Fibroblast of lung (primary cell): ENCODE results near the gene MIGA2. TPM values are rescaled to one million over a fixed set of nuclear protein-coding genes. Genes with fewer than 3 reads are reported as not detected.

Experiments
- DNase-seq, 2 donors: peaks; one replicate each; pipeline versions ENCODE4 v3.0.0 to v3.0.0-alpha.2; 2010; ENCODE audit warnings: low read depth in 2 of 2
- H2AFZ ChIP-seq: 2 replicates; pipeline ENCODE4 v1.5.1; 2012; ENCODE audit warnings: low read length, control low read depth, inconsistent platforms
- H3K27ac ChIP-seq: 2 replicates; pipeline ENCODE4 v1.5.1; 2011; ENCODE audit warnings: low read length, control low read depth; ENCODE audit not compliant: insufficient read depth
- H3K27me3 ChIP-seq: 2 replicates; pipeline ENCODE4 v1.5.1; 2011; ENCODE audit warnings: mild to moderate bottlenecking, low read length; ENCODE audit not compliant: control insufficient read depth, insufficient read depth
- H3K36me3 ChIP-seq: 2 replicates; pipeline ENCODE4 v1.5.1; 2011; ENCODE audit warnings: low read length; ENCODE audit not compliant: control insufficient read depth, insufficient read depth
- H3K4me1 ChIP-seq: 2 replicates; pipeline ENCODE4 v1.5.1; 2011; ENCODE audit warnings: low read length; ENCODE audit not compliant: control insufficient read depth, insufficient read depth; ENCODE audit errors: extremely low read depth
- H3K4me2 ChIP-seq: 2 replicates; pipeline ENCODE4 v1.5.1; 2011; ENCODE audit warnings: low read length, control low read depth; ENCODE audit not compliant: insufficient read depth; ENCODE audit errors: extremely low read depth
- H3K4me3 ChIP-seq, 4 experiments: fragments of 200-600 bp in 1 of 4; sonication (generic) in 1 of 4; replicated peaks in 1 of 4; 2 replicates each; pipeline ENCODE4 v1.5.1; 2011 to 2016; ENCODE audit warnings: low read length in 4 of 4, low read depth in 3 of 4, mild to moderate bottlenecking in 3 of 4, control low read depth in 2 of 4, inconsistent platforms in 1 of 4, mixed read lengths in 1 of 4; ENCODE audit not compliant: insufficient read depth in 1 of 4; ENCODE audit errors: control extremely low read depth in 1 of 4
- H3K79me2 ChIP-seq: 2 replicates; pipeline ENCODE4 v1.5.1; 2012; ENCODE audit warnings: mild to moderate bottlenecking, low read length, inconsistent platforms; ENCODE audit not compliant: control insufficient read depth, insufficient read depth
- H3K9ac ChIP-seq: 2 replicates; pipeline ENCODE4 v1.5.1; 2011; ENCODE audit warnings: mild to moderate bottlenecking, low read length, control low read depth; ENCODE audit not compliant: insufficient read depth
- H3K9me3 ChIP-seq: 2 replicates; pipeline ENCODE4 v1.5.1; 2012; ENCODE audit warnings: low read depth, low read length; ENCODE audit not compliant: control insufficient read depth, insufficient read depth
- H4K20me1 ChIP-seq: 2 replicates; pipeline ENCODE4 v1.5.1; 2011; ENCODE audit warnings: low read length; ENCODE audit not compliant: control insufficient read depth, insufficient read depth; ENCODE audit errors: extremely low read depth
- CTCF ChIP-seq, 2 donors: IDR thresholded peaks in 1 of 2; conservative IDR thresholded peaks in 1 of 2; 1 replicate in 1 of 2; 2 replicates in 1 of 2; pipeline ENCODE4 v1.5.1; 2011 to 2012; ENCODE audit warnings: low read length in 2 of 2, control low read depth in 1 of 2, inconsistent platforms in 1 of 2, low read depth in 1 of 2, mild to moderate bottlenecking in 1 of 2
- EZH2 ChIP-seq: IDR thresholded peaks from 2 replicates; pipeline ENCODE4 v1.5.1; 2012; ENCODE audit warnings: low read length, control low read depth, mild to moderate bottlenecking; ENCODE audit errors: missing control alignments
- polyA plus RNA-seq, 2 donors: library from polyadenylated mRNA; depleted of rRNA in 1 of 2; stranded (reverse) in 1 of 2; unstranded in 1 of 2; fragments of >200 nt; gene quantifications; 2 replicates each; pipeline ENCODE4 v1.2.1, GENCODE V29; 2011 to 2012; ENCODE audit warnings: missing spikeins in 1 of 2
- total RNA-seq: library from RNA; depleted of rRNA; stranded (reverse); fragments of >200 nt; gene quantifications from 2 replicates; pipeline ENCODE4 v1.2.1, GENCODE V29; 2014

The MIGA2 gene
- total and polyA plus RNA-seq, 2 donors (not counting 1 experiment from before 2014, with no cell fraction given): 9.8 to 23.3 TPM

GRCh38 chr9:129072171-129072570 lies 35.7 kb downstream of the MIGA2 start:
- TF ChIP-seq CTCF (conservative IDR thresholded peaks at IDR 0.05 in 1 of 2, IDR thresholded peaks at IDR 0.05 in 1 of 2; ENCODE audit: low read depth in 1 of 2, low read length in 2 of 2) (no peak), EZH2 (no peak)
- DNase-seq: no peak
- Histone ChIP-seq H3K4me1 (no peaks in the 10 kb centered on the region), H3K36me3 (peaks cover 4% of the 10 kb centered on the region), H2AFZ (no peak overlapping the region), H3K4me3 (no peak overlapping the region), H3K9me3 (no peaks in the 10 kb centered on the region), H4K20me1 (no peaks in the 10 kb centered on the region), H3K27me3 (no peaks in the 10 kb centered on the region), H3K27ac (no peak overlapping the region), H3K4me2 (no peak overlapping the region), H3K79me2 (no peaks in the 10 kb centered on the region), H3K9ac (no peak overlapping the region)

GRCh38 chr9:129073404-129073803 lies 37.0 kb downstream of the MIGA2 start:
- no peak for DNase-seq
- H3K36me3 ChIP-seq: peaks cover 2% of the 10 kb centered on the region
- no peak overlapping the region for H3K4me3 ChIP-seq
- H2AFZ ChIP-seq: no peak overlapping the region
- H3K79me2 ChIP-seq: no peaks in the 10 kb centered on the region
- no peak overlapping the region for H3K4me2 ChIP-seq
- H4K20me1 ChIP-seq: no peaks in the 10 kb centered on the region
- TF ChIP-seq EZH2 (no peak), CTCF (conservative IDR thresholded peaks at IDR 0.05 in 1 of 2, IDR thresholded peaks at IDR 0.05 in 1 of 2; ENCODE audit: low read depth in 1 of 2, low read length in 2 of 2) (no peak)
- H3K27me3 ChIP-seq: no peaks in the 10 kb centered on the region
- no peak overlapping the region for H3K27ac ChIP-seq
- no peak overlapping the region for H3K9ac ChIP-seq
- H3K4me1 ChIP-seq: no peaks in the 10 kb centered on the region
- no peaks in the 10 kb centered on the region for H3K9me3 ChIP-seq

GRCh38 chr9:129074106-129074505 lies 37.7 kb downstream of the MIGA2 start:
- no peak for TF ChIP-seq CTCF (conservative IDR thresholded peaks at IDR 0.05 in 1 of 2, IDR thresholded peaks at IDR 0.05 in 1 of 2; ENCODE audit: low read depth in 1 of 2, low read length in 2 of 2)
- TF ChIP-seq EZH2: no peak
- Histone ChIP-seq H3K27ac (no peak overlapping the region), H3K27me3 (no peaks in the 10 kb centered on the region), H4K20me1 (no peaks in the 10 kb centered on the region), H3K4me3 (no peak overlapping the region), H2AFZ (no peak overlapping the region), H3K4me1 (no peaks in the 10 kb centered on the region), H3K79me2 (no peaks in the 10 kb centered on the region), H3K9me3 (no peaks in the 10 kb centered on the region), H3K36me3 (no peaks in the 10 kb centered on the region), H3K4me2 (no peak overlapping the region), H3K9ac (no peak overlapping the region)
- no peak for DNase-seq
